ENCODE results near the gene INHBB. TPM values are rescaled to one million over a fixed set of nuclear protein-coding genes. Genes with fewer than 3 reads are reported as not detected.
"Not testable (repeated sequence)": the region's sequence is repeated elsewhere in the genome, so short reads cannot be mapped to it uniquely, and the experiment has no call there.

Gene INHBB
- total RNA-seq, 2 donors from 2014 or later: 3.6 to 7.9 TPM

DNA sequence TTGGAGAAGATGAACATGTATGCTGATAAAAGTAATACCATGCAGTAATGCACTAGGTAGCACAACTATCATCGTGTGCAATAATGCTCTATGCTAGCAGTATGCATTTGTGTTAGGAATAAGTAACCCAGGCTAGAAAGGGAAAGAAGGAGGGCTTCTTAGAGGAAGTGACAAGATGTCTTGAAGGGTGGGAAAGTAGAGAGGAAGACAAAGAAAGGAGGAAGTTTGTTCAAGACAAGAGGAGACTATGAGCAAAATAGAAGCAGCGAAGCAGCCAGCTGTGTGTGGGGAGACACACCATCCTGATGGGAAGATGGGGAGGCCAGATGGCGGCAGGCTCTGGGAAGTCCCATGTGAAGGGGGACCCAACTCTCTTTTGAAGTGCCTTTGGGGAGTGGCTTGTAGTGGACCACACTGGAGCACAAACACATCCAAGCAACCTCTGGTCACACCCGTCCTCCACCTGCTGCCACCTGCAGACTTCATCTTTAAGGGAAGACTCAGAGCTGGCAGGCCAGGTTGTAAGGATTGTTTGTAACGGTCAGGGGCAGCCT is 39.9 kb upstream of the INHBB start:
- no peaks in the 10 kb centered on the region for H3K9me3 ChIP-seq
- H3K27me3 ChIP-seq: no peaks in the 10 kb centered on the region
- ATAC-seq (no peak), DNase-seq (no peak)
- no peak for TF ChIP-seq POLR2A (IDR thresholded peaks at IDR 0.05)
- TF ChIP-seq, protein P1, sequence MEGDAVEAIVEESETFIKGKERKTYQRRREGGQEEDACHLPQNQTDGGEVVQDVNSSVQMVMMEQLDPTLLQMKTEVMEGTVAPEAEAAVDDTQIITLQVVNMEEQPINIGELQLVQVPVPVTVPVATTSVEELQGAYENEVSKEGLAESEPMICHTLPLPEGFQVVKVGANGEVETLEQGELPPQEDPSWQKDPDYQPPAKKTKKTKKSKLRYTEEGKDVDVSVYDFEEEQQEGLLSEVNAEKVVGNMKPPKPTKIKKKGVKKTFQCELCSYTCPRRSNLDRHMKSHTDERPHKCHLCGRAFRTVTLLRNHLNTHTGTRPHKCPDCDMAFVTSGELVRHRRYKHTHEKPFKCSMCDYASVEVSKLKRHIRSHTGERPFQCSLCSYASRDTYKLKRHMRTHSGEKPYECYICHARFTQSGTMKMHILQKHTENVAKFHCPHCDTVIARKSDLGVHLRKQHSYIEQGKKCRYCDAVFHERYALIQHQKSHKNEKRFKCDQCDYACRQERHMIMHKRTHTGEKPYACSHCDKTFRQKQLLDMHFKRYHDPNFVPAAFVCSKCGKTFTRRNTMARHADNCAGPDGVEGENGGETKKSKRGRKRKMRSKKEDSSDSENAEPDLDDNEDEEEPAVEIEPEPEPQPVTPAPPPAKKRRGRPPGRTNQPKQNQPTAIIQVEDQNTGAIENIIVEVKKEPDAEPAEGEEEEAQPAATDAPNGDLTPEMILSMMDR (IDR thresholded peaks at IDR 0.05): no peak
- H3K4me3 ChIP-seq: no peak overlapping the region
- H3K27ac ChIP-seq: no peak overlapping the region
- H3K4me1 ChIP-seq: peaks cover 5% of the 10 kb centered on the region
- 83 to 92% methylated on average over 5 of the region's 5 CpGs for WGBS, 2 donors
- intact Hi-C loops (cut with DNase I): no loop called here
- H3K36me3 ChIP-seq (replicated peaks in 1 of 2; ENCODE audit: insufficient read depth in 1 of 2, low read depth in 2 of 2): no peaks in the 10 kb centered on the region

DNA sequence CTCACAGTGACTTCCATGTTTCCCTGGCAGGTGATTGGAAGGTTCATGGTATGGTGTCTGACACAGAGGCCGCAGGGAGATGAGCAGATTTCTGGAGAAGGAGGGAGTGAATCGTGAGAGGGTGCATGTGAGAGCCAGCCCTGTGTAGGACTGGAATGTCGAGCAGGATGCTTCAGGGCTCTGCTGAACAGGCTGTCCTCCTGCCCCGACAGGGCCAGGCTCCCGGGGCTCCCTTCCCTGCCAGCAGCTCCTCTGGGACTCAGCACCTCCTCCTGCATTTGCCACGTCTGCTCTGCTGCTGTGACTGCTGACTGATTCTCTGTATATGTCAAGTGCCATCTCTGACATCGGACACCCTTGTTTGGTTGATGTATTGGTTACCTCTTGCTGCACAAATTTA is 38.5 kb upstream of the INHBB start:
- Histone ChIP-seq H3K27me3 (no peaks in the 10 kb centered on the region), H3K36me3 (replicated peaks in 1 of 2; ENCODE audit: insufficient read depth in 1 of 2, low read depth in 2 of 2) (no peaks in the 10 kb centered on the region), H3K4me1 (peaks cover 7% of the 10 kb centered on the region), H3K9me3 (no peaks in the 10 kb centered on the region), H3K4me3 (no peak overlapping the region), H3K27ac (no peak overlapping the region)
- ATAC-seq (no peak), DNase-seq (no peak)
- 83 to 84% methylated on average over 7 of the region's 7 CpGs for WGBS, 2 donors
- TF ChIP-seq, protein P1 (IDR thresholded peaks at IDR 0.05): no peak
- TF ChIP-seq POLR2A (IDR thresholded peaks at IDR 0.05): no peak
- intact Hi-C loops (cut with DNase I): no loop called here

DNA sequence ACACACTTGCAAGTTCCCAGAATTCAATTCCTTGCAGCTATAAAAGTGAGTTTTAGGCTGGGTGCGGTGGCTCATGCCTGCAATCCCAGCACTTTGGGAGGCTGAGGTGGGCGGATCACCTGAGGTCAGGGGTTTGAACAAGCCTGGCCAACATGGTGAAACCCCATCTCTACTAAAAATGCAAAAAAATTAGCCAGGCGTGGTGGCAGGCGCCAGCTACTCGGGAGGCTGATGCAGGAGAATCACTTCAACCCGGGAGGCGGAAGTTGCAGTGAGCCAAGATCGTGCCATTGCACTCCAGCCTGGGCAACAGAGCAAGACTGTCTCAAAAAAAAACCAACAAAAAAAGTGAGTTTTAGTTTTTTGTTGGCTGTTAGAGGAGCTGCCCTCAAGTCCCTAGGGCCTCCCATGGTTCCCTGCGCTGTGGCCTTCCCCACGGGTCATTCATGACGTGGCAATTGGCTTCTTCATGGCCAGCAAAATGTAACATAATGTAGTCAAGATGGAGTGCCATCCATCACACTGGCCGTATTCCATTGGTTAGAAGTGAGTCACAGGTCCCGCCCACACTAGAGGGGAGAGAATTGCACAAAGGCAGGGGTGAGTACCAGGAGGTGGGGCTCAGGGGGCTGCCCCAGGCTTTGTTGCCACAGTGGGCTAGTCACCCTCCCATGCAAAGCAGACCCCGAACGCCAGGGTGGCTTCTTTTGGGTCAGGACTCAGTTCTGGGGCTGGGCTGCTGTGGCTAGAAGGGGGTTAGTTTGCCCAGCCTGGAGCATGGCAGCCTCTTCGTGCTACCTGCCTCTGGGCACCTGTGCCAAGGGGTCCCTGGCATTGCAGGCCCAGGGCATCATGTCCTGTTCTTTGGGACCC is 37.7 kb upstream of the INHBB start:
- WGBS, 2 donors: 92 to 93% methylated on average over 16 of the region's 16 CpGs
- no peak overlapping the region for H3K27ac ChIP-seq

DNA sequence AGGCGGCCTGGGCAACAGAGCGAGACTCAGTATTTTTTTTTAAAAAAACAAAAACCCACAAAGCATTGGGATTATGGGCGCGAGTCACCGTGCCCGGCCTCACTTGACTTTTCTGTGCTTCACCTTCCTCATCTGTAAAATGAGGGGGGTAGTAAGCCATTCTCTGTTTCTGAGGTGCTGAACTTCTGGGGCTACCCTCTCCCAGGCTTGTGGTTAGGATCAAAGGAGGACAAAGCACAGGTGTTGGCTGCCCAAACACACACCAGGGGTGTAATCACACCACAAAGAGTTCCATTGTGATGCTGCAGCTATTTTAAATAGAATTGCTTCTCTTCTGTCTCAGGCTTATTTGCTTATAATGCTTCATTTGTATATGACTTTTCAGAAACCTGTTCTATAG is 35.8 kb upstream of the INHBB start:
- no peak overlapping the region for H3K27ac ChIP-seq
- no peaks in the 10 kb centered on the region for H3K27me3 ChIP-seq
- H3K9me3 ChIP-seq: no peaks in the 10 kb centered on the region
- no peak for TF ChIP-seq POLR2A (IDR thresholded peaks at IDR 0.05)
- TF ChIP-seq, protein P1 (IDR thresholded peaks at IDR 0.05): no peak
- H3K36me3 ChIP-seq (replicated peaks in 1 of 2; ENCODE audit: insufficient read depth in 1 of 2, low read depth in 2 of 2): no peaks in the 10 kb centered on the region
- whole genome bisulfite sequencing, 2 donors: 94 to 97% methylated on average over 6 of the region's 6 CpGs
- intact Hi-C loops (cut with DNase I): no loop called here
- ATAC-seq (no peak), DNase-seq (no peak)
- no peak overlapping the region for H3K4me3 ChIP-seq
- H3K4me1 ChIP-seq: peaks cover 17% of the 10 kb centered on the region

More for the DNA sequence above, 37.7 kb upstream of the INHBB start:
- H3K27me3 ChIP-seq: no peaks in the 10 kb centered on the region
- DNase-seq: no peak
- intact Hi-C loops (cut with DNase I): no loop called here
- H3K4me1 ChIP-seq: peaks cover 13% of the 10 kb centered on the region
- ATAC-seq: no peak
- TF ChIP-seq, protein P1 (IDR thresholded peaks at IDR 0.05): no peak
- no peak for TF ChIP-seq POLR2A (IDR thresholded peaks at IDR 0.05)
- no peak overlapping the region for H3K4me3 ChIP-seq
- H3K36me3 ChIP-seq (replicated peaks in 1 of 2; ENCODE audit: insufficient read depth in 1 of 2, low read depth in 2 of 2): no peaks in the 10 kb centered on the region
- H3K9me3 ChIP-seq: no peaks in the 10 kb centered on the region

DNA sequence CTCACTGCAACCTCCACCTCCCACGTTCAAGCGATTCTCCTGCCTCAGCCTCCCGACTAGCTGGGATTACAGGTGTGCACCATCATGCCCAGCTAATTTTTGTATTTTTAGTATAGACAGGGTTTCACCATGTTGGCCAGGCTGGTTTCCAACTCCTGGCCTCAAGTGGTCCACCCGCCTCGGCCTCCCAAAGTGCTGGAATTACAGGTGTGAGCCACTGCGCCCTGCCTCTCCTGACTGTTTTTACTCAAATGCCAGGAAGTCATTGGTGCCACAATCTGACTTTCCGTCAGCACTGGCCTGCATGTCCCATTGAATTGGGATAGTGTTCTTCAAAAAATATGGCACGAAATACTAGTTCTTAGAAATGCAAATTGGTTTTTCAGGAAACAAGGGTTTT is 35.1 kb upstream of the INHBB start:
- intact Hi-C loops (cut with DNase I); H3K27ac ChIP-seq; H3K27me3 ChIP-seq; H3K4me3 ChIP-seq; H3K9me3 ChIP-seq; DNase-seq; H3K36me3 ChIP-seq (replicated peaks in 1 of 2; ENCODE audit: insufficient read depth in 1 of 2, low read depth in 2 of 2); ATAC-seq: not testable (repeated sequence)
- peaks cover 13% of the 10 kb centered on the region for H3K4me1 ChIP-seq
- WGBS, 2 donors: 87 to 89% methylated on average over 8 of the region's 8 CpGs
